Measurements from ENCODE around the gene VPS72. TPM values are rescaled to one million over a fixed set of nuclear protein-coding genes. Genes with fewer than 3 reads are reported as not detected.
A peak's percentile ranks its signal among the peaks of the same experiment; 100 is the strongest.
"Not testable (repeated sequence)": the region's sequence is repeated elsewhere in the genome, so short reads cannot be mapped to it uniquely, and the experiment has no call there.

Gene VPS72
- total and polyA plus RNA-seq, 12 donors, result 24.8 to 47.2 (median 38.8) TPM

GRCh38 chr1:151198254-151199127, 8.5 kb upstream of the VPS72 start, which contains the start of gene PIP5K1A:
Gene PIP5K1A, plus strand, starts transcription at chr1:151198552. Its CDS starts 445 bp downstream, at chr1:151198997.
- H3K27me3 ChIP-seq, result no peaks in the 10 kb centered on the region
- H3K9me3 ChIP-seq, result no peaks in the 10 kb centered on the region
- ATAC-seq (peak; percentile 95 to 97 (median 96)), DNase-seq (peak; percentile 99 to 100)
- H3K36me3 ChIP-seq, result peaks cover 0 to 16% (median 10%) of the 10 kb centered on the region in 9 donors
- H3K27ac ChIP-seq, result peak within 1 kb of the TSS; percentile 38 to 96 (median 92)
- peak within 1 kb of the TSS; percentile 77 to 92 (median 82) for H3K4me3 ChIP-seq
- intact Hi-C loops (cut with DNase I), result loop anchor here in 9 of 10 donors (1.0 to 10.0 kb wide), 5 partner anchors 54 to 206 kb away; partner anchors contain the start of genes PSMD4 (in 5 of the 9) and RFX5 (in 5 of the 9)
- WGBS, 2 donors, result 0% methylated on average over 60 of the region's 60 CpGs
- H3K4me1 ChIP-seq, result peaks cover 10 to 56% (median 41%) of the 10 kb centered on the region in 9 donors
- no peak for TF ChIP-seq CTCF (IDR thresholded peaks at IDR 0.05)

- no peaks in the 10 kb centered on the region for H3K9me3 ChIP-seq
- H3K4me1 ChIP-seq, result peaks cover 10 to 55% (median 40%) of the 10 kb centered on the region in 9 donors
- no peaks in the 10 kb centered on the region for H3K27me3 ChIP-seq
- DNase-seq (no peak), ATAC-seq (no peak)
- peaks cover 0 to 10% (median 4%) of the 10 kb centered on the region in 9 donors for H3K36me3 ChIP-seq
- H3K27ac ChIP-seq, result peak overlapping the region in 9 of 10 donors; percentile 80 to 96 (median 92)
- TF ChIP-seq CTCF (IDR thresholded peaks at IDR 0.05), result no peak
- 5 to 6% methylated on average over 10 of the region's 10 CpGs for WGBS, 2 donors
- intact Hi-C loops (cut with DNase I), result loop anchor here (1.0 to 10.0 kb wide), 7 partner anchors 53 to 207 kb away; partner anchors contain the start of genes PSMD4 (in 5 of the 10) and RFX5 (in 5 of the 10)
- peak overlapping the region in 9 of 10 donors; percentile 77 to 92 (median 82) for H3K4me3 ChIP-seq
These were observed 7.9 kb upstream of the VPS72 start for GRCh38 chr1:151197863-151198253.

- DNase-seq (peak in 1 of 2 donors; percentile 82), ATAC-seq (peak in 6 of 8 donors; percentile 3 to 37 (median 24))
- Histone ChIP-seq H3K4me3 (peak overlapping the region in 6 of 10 donors; percentile 12 to 27 (median 24)), H3K36me3 (no peaks in the 10 kb centered on the region), H3K27me3 (no peaks in the 10 kb centered on the region), H3K4me1 (peaks cover 7 to 41% (median 24%) of the 10 kb centered on the region in 9 donors), H3K27ac (peak overlapping the region in 9 of 10 donors; percentile 0 to 68 (median 50)), H3K9me3 (no peaks in the 10 kb centered on the region)
- WGBS, 2 donors, result 42 to 43% methylated on average over 14 of the region's 14 CpGs
- intact Hi-C loops (cut with DNase I), result loop anchor here (1.0 to 10.0 kb wide), 7 partner anchors 54 to 208 kb away; partner anchors contain the start of genes PSMD4 (in 5 of the 10) and RFX5 (in 5 of the 10)
- peak; percentile 17 to 73 (median 49) for TF ChIP-seq CTCF (IDR thresholded peaks at IDR 0.05)
These were observed 6.3 kb upstream of the VPS72 start for GRCh38 chr1:151196292-151196800.

GRCh38 chr1:151194894-151195594, 5.0 kb upstream of the VPS72 start:
- DNase-seq, result peak; percentile 31 to 68
- WGBS, 2 donors, result 61 to 74% methylated on average over 17 of the region's 17 CpGs
- Histone ChIP-seq H3K27ac (peak overlapping the region in 5 of 10 donors; percentile 25 to 65 (median 54)), H3K4me3 (peak overlapping the region in 1 of 10 donors; percentile 23), H3K4me1 (peaks cover 0 to 34% (median 19%) of the 10 kb centered on the region in 9 donors)
- not testable (repeated sequence) for H3K9me3 ChIP-seq, H3K36me3 ChIP-seq, H3K27me3 ChIP-seq
- intact Hi-C loops (cut with DNase I), result loop anchor here in 9 of 10 donors (5.0 to 10.0 kb wide), 4 partner anchors 57 to 210 kb away; partner anchors contain the start of genes PSMD4 (in 5 of the 9) and RFX5 (in 5 of the 9)
- peak in 2 of 8 donors; percentile 30 to 33 for ATAC-seq

Measured in heart right ventricle (tissue), 16 donors.